PC-3 (cell line): ENCODE data around the gene NFATC2. TPM values are rescaled to one million over a fixed set of nuclear protein-coding genes. Genes with fewer than 3 reads are reported as not detected.

Experiments
- ATAC-seq: fragments of 200-7000 bp; cut with Tn5 transposase; 2 replicates; pipeline ENCODE4 v1.9.1; 2020; ENCODE audit warnings: mild to moderate bottlenecking, moderate library complexity
- BruUV-seq: library from RNA; stranded (reverse); fragments of 400-500 nt; replicated peaks from 2 replicates; lab custom pipeline; 2021; lab: Mats Ljungman, UMichigan
- CTCF ChIA-PET: fragments of 300-600 bp; sonication (Branson Sonifier 250); formaldehyde crosslinking; loops from one replicate; lab custom pipeline; 2022; ENCODE audit warnings: antibody characterized with exemption; lab: Charles Lee
- POLR2A ChIA-PET: fragments of 300-600 bp; sonication (Branson Sonifier 250); formaldehyde crosslinking; loops from one replicate; lab custom pipeline; 2022; ENCODE audit warnings: antibody characterized with exemption; ENCODE audit not compliant: unreplicated experiment; lab: Charles Lee
- DNase-seq: peaks from one replicate; pipeline ENCODE4 v3.0.0-alpha.2; 2015
- H2AFZ ChIP-seq: fragments of 300-600 bp; sonication (generic); 2 replicates; pipeline ENCODE4 v1.6.0; 2016; ENCODE audit warnings: antibody characterized with exemption, low read length
- H3F3A ChIP-seq: fragments of 300-600 bp; sonication (generic); one replicate; pipeline ENCODE4 v1.6.0; 2017; ENCODE audit warnings: antibody characterized with exemption, low read length, control low read depth, mild to moderate bottlenecking; ENCODE audit not compliant: unreplicated experiment
- H3K27ac ChIP-seq: fragments of 300-600 bp; sonication (generic); 2 replicates; pipeline ENCODE4 v1.5.1; 2016; ENCODE audit warnings: mild to moderate bottlenecking, low read length
- H3K27me3 ChIP-seq: fragments of 300-600 bp; sonication (generic); 2 replicates; pipeline ENCODE4 v1.6.1; 2016; ENCODE audit warnings: low read length, mixed read lengths
- H3K36me3 ChIP-seq: fragments of 300-600 bp; sonication (generic); 2 replicates; pipeline ENCODE4 v1.6.1; 2016; ENCODE audit warnings: low read depth, mixed run types, low read length, mixed read lengths
- H3K4me1 ChIP-seq: fragments of 300-600 bp; sonication (generic); 2 replicates; pipeline ENCODE4 v1.5.1; 2016; ENCODE audit warnings: low read length; ENCODE audit not compliant: insufficient read depth
- H3K4me2 ChIP-seq: fragments of 300-600 bp; sonication (generic); 2 replicates; pipeline ENCODE4 v1.6.0; 2016; ENCODE audit warnings: low read length
- H3K4me3 ChIP-seq: fragments of 300-600 bp; sonication (generic); 2 replicates; pipeline ENCODE4 v1.5.1; 2016; ENCODE audit warnings: mild to moderate bottlenecking, low read length, mixed read lengths
- H3K79me2 ChIP-seq: fragments of 300-600 bp; sonication (generic); 2 replicates; pipeline ENCODE4 v1.6.1; 2017; ENCODE audit warnings: low read length, mixed read lengths
- H3K9ac ChIP-seq: fragments of 300-600 bp; sonication (generic); 2 replicates; pipeline ENCODE4 v1.6.0; 2016; ENCODE audit warnings: mild to moderate bottlenecking, low read length
- H3K9me2 ChIP-seq: fragments of 300-600 bp; sonication (generic); replicated peaks from 2 replicates; pipeline ENCODE4 v1.6.1; 2016; ENCODE audit warnings: mixed run types, low read length, mixed read lengths
- H3K9me3 ChIP-seq: fragments of 300-600 bp; sonication (generic); 2 replicates; pipeline ENCODE4 v1.6.1; 2016; ENCODE audit warnings: low read length, mixed read lengths
- H4K20me1 ChIP-seq: fragments of 300-600 bp; sonication (generic); 2 replicates; pipeline ENCODE4 v1.6.1; 2016; ENCODE audit warnings: low read length, mixed read lengths
- EZH2 ChIP-seq: fragments of 300-600 bp; sonication (generic); IDR thresholded peaks from one replicate; pipeline ENCODE4 v1.6.1; 2017; ENCODE audit warnings: antibody characterized with exemption, mild to moderate bottlenecking, low read length; ENCODE audit not compliant: unreplicated experiment
- EZH2phosphoT487 ChIP-seq: fragments of 300-600 bp; sonication (generic); IDR thresholded peaks from 2 replicates; pipeline ENCODE4 v1.6.1; 2018; ENCODE audit warnings: mild to moderate bottlenecking, antibody characterized with exemption, low read length, borderline replicate concordance
- intact Hi-C: fragments of 100-400 bp; cut with micrococcal nuclease; formaldehyde crosslinking; loops from 2 replicates; pipeline ENCODE4 v1.9.0; 2023
- total RNA-seq: library from RNA; depleted of rRNA; stranded (reverse); fragments of >200 nt; gene quantifications from 2 replicates; pipeline ENCODE4 v1.2.3, GENCODE V29; 2014
- TF ChIP-seq, protein P1 (sequence below): fragments of 300-600 bp; sonication (generic); conservative IDR thresholded peaks from 2 replicates; pipeline ENCODE4 v1.5.1; 2017; ENCODE audit warnings: antibody characterized with exemption, low read depth, mild to moderate bottlenecking, low read length

The NFATC2 gene
- total RNA-seq, 1 experiment from 2014 or later = 12.9 TPM

- POLR2A ChIA-PET = no interaction called here
- DNase-seq (no peak), ATAC-seq (no peak)
- Histone ChIP-seq H3F3A (no peaks in the 10 kb centered on the region), H3K27me3 (no peaks in the 10 kb centered on the region), H3K79me2 (no peaks in the 10 kb centered on the region), H2AFZ (no peak overlapping the region), H4K20me1 (no peaks in the 10 kb centered on the region), H3K9ac (no peak overlapping the region), H3K4me2 (no peak overlapping the region), H3K36me3 (no peaks in the 10 kb centered on the region), H3K27ac (no peak overlapping the region), H3K4me3 (no peak overlapping the region), H3K9me2 (no peaks in the 10 kb centered on the region), H3K4me1 (peaks cover 12% of the 10 kb centered on the region), H3K9me3 (no peaks in the 10 kb centered on the region)
- BruUV-seq = no TSS peak
- intact Hi-C loops = no loop called here
- CTCF ChIA-PET = no interaction called here
- TF ChIP-seq EZH2 (no peak), EZH2phosphoT487 (no peak)
- TF ChIP-seq, protein P1, sequence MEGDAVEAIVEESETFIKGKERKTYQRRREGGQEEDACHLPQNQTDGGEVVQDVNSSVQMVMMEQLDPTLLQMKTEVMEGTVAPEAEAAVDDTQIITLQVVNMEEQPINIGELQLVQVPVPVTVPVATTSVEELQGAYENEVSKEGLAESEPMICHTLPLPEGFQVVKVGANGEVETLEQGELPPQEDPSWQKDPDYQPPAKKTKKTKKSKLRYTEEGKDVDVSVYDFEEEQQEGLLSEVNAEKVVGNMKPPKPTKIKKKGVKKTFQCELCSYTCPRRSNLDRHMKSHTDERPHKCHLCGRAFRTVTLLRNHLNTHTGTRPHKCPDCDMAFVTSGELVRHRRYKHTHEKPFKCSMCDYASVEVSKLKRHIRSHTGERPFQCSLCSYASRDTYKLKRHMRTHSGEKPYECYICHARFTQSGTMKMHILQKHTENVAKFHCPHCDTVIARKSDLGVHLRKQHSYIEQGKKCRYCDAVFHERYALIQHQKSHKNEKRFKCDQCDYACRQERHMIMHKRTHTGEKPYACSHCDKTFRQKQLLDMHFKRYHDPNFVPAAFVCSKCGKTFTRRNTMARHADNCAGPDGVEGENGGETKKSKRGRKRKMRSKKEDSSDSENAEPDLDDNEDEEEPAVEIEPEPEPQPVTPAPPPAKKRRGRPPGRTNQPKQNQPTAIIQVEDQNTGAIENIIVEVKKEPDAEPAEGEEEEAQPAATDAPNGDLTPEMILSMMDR = no peak
These were observed 122.9 kb downstream of the NFATC2 start for GRCh38 chr20:51419646-51420045.

DNA sequence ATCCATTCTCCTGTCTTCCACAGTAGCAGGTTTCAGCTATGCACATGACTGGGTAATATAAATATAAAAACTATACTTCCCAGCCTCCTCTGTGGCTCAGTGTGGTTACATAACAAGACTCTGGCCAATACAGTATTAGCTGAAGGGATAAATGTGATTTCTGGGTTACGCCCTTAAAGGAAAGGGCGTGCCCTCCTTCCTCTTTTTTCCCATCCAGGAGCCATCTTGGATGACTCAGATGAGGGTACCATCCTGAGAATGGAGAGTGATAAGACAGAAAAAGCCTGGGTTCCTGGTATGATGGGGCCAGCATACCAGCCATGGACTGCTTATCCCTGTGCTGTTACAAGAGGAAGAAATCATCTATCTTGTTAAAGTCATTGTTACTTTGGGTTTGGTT is 123.3 kb downstream of the NFATC2 start:
- Histone ChIP-seq H3K9ac (no peak overlapping the region), H3K9me2 (no peaks in the 10 kb centered on the region), H3K4me1 (peaks cover 12% of the 10 kb centered on the region), H3K27ac (no peak overlapping the region), H3F3A (no peaks in the 10 kb centered on the region), H4K20me1 (no peaks in the 10 kb centered on the region), H2AFZ (no peak overlapping the region), H3K36me3 (no peaks in the 10 kb centered on the region), H3K4me3 (no peak overlapping the region), H3K4me2 (no peak overlapping the region), H3K9me3 (no peaks in the 10 kb centered on the region), H3K79me2 (no peaks in the 10 kb centered on the region), H3K27me3 (no peaks in the 10 kb centered on the region)
- ChIA-PET POLR2A (no interaction called here), CTCF (interaction anchor here (0.7 kb wide), 1 partner anchor 30 kb away, joined by 7 read pairs; no protein-coding TSS in a partner anchor)
- DNase-seq (no peak), ATAC-seq (no peak)
- TF ChIP-seq EZH2 (no peak), EZH2phosphoT487 (no peak)
- TF ChIP-seq, protein P1 = no peak
- intact Hi-C loops = no loop called here
- no TSS peak for BruUV-seq

GRCh38 chr20:51418137-51418529 is 124.4 kb downstream of the NFATC2 start:
- no peaks in the 10 kb centered on the region for H4K20me1 ChIP-seq
- no peak for ATAC-seq
- ChIA-PET POLR2A (no interaction called here), CTCF (no interaction called here)
- no peaks in the 10 kb centered on the region for H3F3A ChIP-seq
- intact Hi-C loops = no loop called here
- no peaks in the 10 kb centered on the region for H3K36me3 ChIP-seq
- H3K79me2 ChIP-seq = no peaks in the 10 kb centered on the region
- H3K9ac ChIP-seq = no peak overlapping the region
- H2AFZ ChIP-seq = no peak overlapping the region
- H3K9me2 ChIP-seq = no peaks in the 10 kb centered on the region
- H3K27ac ChIP-seq = no peak overlapping the region
- H3K4me3 ChIP-seq = no peak overlapping the region
- H3K4me1 ChIP-seq = peaks cover 12% of the 10 kb centered on the region
- DNase-seq = no peak
- BruUV-seq = no TSS peak
- H3K4me2 ChIP-seq = no peak overlapping the region
- TF ChIP-seq, protein P1 = peak; percentile 23; the same call in 1 of the 2 replicates
- TF ChIP-seq EZH2phosphoT487 = no peak
- no peak for TF ChIP-seq EZH2
- no peaks in the 10 kb centered on the region for H3K27me3 ChIP-seq
- no peaks in the 10 kb centered on the region for H3K9me3 ChIP-seq
